Ectodermal cell (in vitro differentiated cells): ENCODE results near the gene NLRP1.

Source experiments
- H3K27ac ChIP-seq: 2 replicates; pipeline ENCODE4 v1.7.0; 2013; ENCODE audit warnings: mild to moderate bottlenecking, low read depth, low read length; ENCODE audit not compliant: insufficient read depth, poor library complexity, severe bottlenecking
- H3K27me3 ChIP-seq: 2 replicates; pipeline ENCODE4 v1.7.0; 2013; ENCODE audit warnings: mild to moderate bottlenecking, low read length; ENCODE audit not compliant: insufficient read depth, control insufficient read depth, poor library complexity, severe bottlenecking
- H3K36me3 ChIP-seq: one replicate; pipeline ENCODE4 v1.7.0; 2013; ENCODE audit warnings: low read length; ENCODE audit not compliant: control insufficient read depth, insufficient read depth
- H3K4me1 ChIP-seq: one replicate; pipeline ENCODE4 v1.7.0; 2013; ENCODE audit warnings: low read length; ENCODE audit not compliant: control insufficient read depth, insufficient read depth
- H3K4me3 ChIP-seq: 2 replicates; pipeline ENCODE4 v1.7.0; 2013; ENCODE audit warnings: low read depth, low read length, control low read depth; ENCODE audit not compliant: insufficient read depth
- H3K9me3 ChIP-seq: 2 replicates; pipeline ENCODE4 v1.7.0; 2013; ENCODE audit warnings: mild to moderate bottlenecking, low read length, moderate library complexity; ENCODE audit not compliant: control insufficient read depth
- WGBS, 2 experiments: methylation state at CpG; one replicate each; pipeline ENCODE4 v1.1.7; 2013; ENCODE audit warnings: missing lambda C conversion rate in 2 of 2; 5-methylcytosine and 5-hydroxymethylcytosine counted together

NLRP1 gene

DNA sequence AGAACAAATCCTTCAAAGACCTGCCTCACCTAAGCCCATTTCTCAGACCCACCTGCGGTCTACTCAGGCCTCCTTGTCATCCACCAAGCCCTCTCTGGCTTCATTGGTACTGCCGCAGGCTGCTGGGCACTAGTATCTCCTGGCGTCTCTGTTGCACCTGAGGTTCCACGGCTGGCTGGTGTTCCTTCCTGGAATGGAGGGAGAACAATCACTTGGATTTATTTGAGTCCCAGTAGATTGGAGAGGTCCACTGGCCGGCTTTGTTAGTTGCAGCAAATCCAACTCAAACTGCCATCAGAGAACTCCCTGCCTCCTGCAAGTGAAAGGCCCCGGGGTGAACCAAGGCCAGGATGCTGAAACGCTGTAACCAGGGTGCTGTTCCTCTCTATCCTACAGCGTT lies 82.6 kb downstream of the NLRP1 start:
- Histone ChIP-seq H3K27ac (no peak overlapping the region), H3K4me1 (peaks cover 8% of the 10 kb centered on the region), H3K9me3 (no peaks in the 10 kb centered on the region), H3K36me3 (no peaks in the 10 kb centered on the region), H3K4me3 (peak overlapping the region; percentile 55), H3K27me3 (peaks cover 10% of the 10 kb centered on the region)
- 87 to 88% methylated on average over 8 of the region's 8 CpGs for WGBS, 2 experiments

DNA sequence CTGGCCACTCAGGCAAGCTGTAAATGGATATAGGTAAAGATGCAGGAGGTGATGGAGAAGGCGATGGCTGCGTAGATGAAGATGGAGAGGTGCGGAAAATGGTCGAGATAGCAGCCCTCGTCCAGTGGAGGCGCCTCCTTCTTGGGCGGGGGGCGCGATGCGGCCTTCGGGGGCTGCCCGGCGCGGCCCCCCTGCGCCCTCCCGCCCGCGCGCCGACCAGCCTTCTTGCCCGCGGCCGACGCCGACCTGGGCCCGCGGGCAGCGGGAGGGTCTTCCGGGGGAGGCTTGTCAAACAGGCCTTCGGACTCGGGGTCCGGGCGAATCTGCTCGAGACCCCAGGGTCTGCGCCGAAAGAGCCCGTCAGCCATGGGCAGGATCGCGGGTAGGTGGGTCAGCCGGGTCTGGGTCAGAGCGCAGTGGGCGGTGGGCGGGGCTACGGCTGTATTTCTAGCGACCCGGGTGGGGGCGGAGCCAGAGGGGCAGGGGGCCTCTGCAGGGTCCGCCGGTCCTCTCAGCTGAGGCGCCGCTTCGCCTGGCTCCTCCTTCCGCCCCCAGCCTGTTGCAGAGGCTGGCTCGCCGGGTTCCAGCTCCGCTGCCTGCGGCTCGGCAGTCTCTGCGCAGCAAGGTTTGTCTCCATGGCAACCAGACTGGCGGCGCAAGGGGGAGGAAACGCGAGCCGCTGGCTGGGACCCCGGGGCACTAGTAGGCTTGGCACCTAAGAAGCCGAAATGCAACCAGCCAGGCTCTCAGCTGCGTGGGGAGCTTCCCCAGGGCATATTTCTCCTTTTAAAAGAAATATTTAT lies 83.5 kb downstream of the NLRP1 start:
- Histone ChIP-seq H3K4me1 (peaks cover 8% of the 10 kb centered on the region), H3K27me3 (peaks cover 14% of the 10 kb centered on the region), H3K27ac (peak overlapping the region; percentile 26), H3K4me3 (peak overlapping the region; percentile 55), H3K9me3 (no peaks in the 10 kb centered on the region), H3K36me3 (no peaks in the 10 kb centered on the region)
- 0% methylated on average over 67 of the region's 67 CpGs for WGBS, 2 experiments

DNA sequence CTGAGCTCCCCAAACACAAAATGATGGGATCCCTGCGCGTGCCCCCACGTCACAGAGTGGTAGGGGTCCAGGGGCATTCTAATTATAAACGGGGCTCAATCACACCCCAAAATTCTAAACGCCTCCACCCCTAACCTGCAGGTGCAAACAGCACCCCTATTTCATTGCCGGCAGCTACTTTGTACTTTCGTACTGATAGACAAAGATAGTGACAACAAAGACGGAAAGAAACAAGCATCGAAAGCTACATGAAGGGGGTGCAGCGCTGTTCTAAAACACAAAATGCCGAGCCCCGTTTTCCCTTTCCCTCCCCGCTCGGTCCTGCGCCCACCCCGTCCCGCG lies 84.1 kb downstream of the NLRP1 start:
- H3K36me3 ChIP-seq, result no peaks in the 10 kb centered on the region
- H3K4me3 ChIP-seq, result peak overlapping the region; percentile 55
- 3 to 4% methylated on average over 16 to 18 of the region's 18 CpGs for WGBS, 2 experiments
- H3K9me3 ChIP-seq, result no peaks in the 10 kb centered on the region
- H3K27ac ChIP-seq, result no peak overlapping the region
- H3K4me1 ChIP-seq, result peaks cover 8% of the 10 kb centered on the region
- H3K27me3 ChIP-seq, result peaks cover 14% of the 10 kb centered on the region

DNA sequence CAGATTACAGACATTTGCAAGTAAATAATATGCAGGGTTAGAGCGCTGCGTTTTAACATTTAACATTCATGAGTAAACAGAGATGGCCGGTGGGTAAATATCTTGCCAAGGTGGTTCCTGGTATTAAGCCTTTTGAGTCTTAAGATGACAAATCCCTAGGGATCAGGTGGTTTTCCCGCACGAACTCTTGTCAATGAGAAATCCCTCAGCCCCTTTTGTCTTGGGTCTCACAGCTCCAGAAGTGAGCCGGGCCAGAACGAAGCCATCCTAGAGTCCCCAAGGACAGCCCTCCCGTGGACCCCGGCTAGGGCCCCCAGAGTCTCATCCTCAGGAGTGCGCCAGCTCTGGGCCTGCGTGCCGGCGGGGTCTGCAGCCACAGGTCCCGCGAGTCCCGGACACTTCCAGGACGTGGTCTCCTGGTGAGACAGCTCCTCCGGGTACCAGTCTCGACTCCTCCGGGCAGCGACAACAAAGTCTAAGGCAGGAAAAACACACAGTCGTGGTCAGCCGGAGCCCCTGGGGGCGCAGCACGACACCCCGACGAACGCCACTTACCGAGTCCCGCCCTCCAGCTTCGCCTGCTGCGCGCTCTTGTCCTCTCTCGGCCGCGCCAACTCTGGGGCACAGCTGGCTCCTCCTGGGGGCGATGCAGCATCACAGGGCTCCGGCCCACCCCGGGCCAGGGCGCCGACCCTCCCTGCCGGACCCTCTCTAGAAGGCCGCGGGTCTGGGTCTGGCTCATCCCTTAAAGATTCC lies 84.7 kb downstream of the NLRP1 start:
- 8% methylated on average over 44 of the region's 44 CpGs for WGBS, 2 experiments
- H3K27me3 ChIP-seq, result peaks cover 14% of the 10 kb centered on the region
- peak overlapping the region; percentile 55 for H3K4me3 ChIP-seq
- H3K36me3 ChIP-seq, result no peaks in the 10 kb centered on the region
- H3K4me1 ChIP-seq, result peaks cover 8% of the 10 kb centered on the region
- H3K9me3 ChIP-seq, result no peaks in the 10 kb centered on the region
- no peak overlapping the region for H3K27ac ChIP-seq

DNA sequence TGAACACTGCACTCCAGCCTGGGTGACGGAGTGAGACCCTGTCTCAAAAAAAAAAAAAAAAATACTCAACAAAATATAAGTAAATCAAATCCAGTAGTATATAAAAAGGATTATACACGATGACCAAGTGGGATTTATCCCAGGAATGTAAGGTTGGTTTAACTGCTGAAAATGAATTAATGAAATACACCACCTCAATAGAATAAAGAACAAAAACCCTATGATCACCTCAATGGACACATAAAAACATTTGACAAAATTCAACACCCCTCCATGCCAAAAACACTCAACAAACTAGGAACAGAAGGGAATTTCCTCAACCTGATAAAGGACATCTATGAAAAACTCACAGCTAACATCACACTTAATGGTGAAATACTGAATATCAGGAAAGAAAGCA lies 91.3 kb downstream of the NLRP1 start:
- H3K9me3 ChIP-seq, result no peaks in the 10 kb centered on the region
- peaks cover 5% of the 10 kb centered on the region for H3K27me3 ChIP-seq
- peaks cover 26% of the 10 kb centered on the region for H3K36me3 ChIP-seq
- H3K4me3 ChIP-seq, result no peak overlapping the region
- no peak overlapping the region for H3K27ac ChIP-seq
- 60% methylated on average over 1 of the region's 2 CpGs; no CpG with 5 or more reads in 1 of the 2 experiments for WGBS, 2 experiments
- H3K4me1 ChIP-seq, result no peaks in the 10 kb centered on the region

DNA sequence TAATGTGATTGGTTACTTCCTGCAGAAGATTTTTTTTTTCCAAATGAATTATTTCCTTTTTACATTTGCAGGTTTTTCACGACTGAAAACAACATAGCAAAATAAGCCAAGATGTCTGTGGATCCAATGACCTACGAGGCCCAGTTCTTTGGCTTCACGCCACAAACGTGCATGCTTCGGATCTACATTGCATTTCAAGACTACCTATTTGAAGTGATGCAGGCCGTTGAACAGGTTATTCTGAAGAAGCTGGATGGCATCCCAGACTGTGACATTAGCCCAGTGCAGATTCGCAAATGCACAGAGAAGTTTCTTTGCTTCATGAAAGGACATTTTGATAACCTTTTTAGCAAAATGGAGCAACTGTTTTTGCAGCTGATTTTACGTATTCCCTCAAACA lies 95.6 kb downstream of the NLRP1 start:
- no peaks in the 10 kb centered on the region for H3K4me1 ChIP-seq
- no peaks in the 10 kb centered on the region for H3K27me3 ChIP-seq
- no peaks in the 10 kb centered on the region for H3K9me3 ChIP-seq
- WGBS, 2 experiments, result 96 to 98% methylated on average over 8 of the region's 8 CpGs
- no peak overlapping the region for H3K27ac ChIP-seq
- H3K36me3 ChIP-seq, result peaks cover 28% of the 10 kb centered on the region
- H3K4me3 ChIP-seq, result no peak overlapping the region

DNA sequence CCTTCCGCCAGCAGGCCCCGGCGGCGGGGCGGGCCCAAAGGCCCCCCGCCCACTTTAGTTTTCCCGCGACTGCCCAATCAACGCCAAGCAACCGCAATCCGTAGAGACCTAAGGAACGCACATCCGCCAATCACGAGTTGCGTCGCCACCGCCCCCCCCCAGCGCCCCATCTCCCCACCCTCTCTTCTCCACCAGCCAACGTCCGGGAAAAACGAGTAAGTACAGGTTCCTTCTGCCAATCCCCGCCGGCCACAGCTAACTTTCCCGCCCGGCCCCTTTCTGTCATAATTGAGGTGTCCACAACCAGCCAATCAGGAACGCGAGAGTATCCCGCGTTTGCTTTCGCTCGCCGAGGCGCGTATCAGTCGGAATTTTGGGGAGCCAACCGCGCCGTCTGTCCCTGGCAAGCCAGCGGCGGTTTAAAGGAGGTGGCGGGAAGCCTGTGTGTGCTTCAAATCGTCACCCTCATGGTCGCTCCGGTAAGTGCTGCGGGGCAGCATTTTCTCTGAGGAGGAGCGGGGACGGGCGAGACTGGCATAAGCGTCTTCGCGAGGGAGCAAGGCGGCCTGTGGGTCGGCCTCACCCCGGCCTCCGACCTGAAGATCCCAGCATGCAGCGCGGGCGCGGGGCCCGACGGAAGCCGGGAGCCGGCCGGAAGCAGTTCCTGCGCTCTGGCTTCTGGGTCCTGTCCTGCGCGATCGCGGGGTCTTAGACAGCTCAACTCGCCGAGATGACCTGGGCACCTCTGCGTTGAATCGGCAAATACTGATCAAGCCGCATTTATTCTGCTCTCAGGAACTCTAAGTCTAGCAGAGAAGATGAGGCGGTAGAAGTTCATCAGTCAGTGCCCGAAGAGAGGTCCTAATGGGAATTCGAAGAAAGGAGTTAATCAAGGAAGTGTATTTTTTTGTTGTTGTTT lies 97.8 kb downstream of the NLRP1 start, which contains the start of gene MIS12:
TSS of gene MIS12 (plus strand) at position 361 of the 919 bp plus-strand sequence. CDS start 2,297 bp downstream, outside the sequence.
- Histone ChIP-seq H3K27me3 (no peaks in the 10 kb centered on the region), H3K27ac (peak within 1 kb of the TSS; percentile 100), H3K4me3 (peak within 1 kb of the TSS; percentile 95), H3K36me3 (peaks cover 32% of the 10 kb centered on the region), H3K9me3 (no peaks in the 10 kb centered on the region), H3K4me1 (no peaks in the 10 kb centered on the region)
- 1% methylated on average over 76 of the region's 77 CpGs for WGBS, 2 experiments

DNA sequence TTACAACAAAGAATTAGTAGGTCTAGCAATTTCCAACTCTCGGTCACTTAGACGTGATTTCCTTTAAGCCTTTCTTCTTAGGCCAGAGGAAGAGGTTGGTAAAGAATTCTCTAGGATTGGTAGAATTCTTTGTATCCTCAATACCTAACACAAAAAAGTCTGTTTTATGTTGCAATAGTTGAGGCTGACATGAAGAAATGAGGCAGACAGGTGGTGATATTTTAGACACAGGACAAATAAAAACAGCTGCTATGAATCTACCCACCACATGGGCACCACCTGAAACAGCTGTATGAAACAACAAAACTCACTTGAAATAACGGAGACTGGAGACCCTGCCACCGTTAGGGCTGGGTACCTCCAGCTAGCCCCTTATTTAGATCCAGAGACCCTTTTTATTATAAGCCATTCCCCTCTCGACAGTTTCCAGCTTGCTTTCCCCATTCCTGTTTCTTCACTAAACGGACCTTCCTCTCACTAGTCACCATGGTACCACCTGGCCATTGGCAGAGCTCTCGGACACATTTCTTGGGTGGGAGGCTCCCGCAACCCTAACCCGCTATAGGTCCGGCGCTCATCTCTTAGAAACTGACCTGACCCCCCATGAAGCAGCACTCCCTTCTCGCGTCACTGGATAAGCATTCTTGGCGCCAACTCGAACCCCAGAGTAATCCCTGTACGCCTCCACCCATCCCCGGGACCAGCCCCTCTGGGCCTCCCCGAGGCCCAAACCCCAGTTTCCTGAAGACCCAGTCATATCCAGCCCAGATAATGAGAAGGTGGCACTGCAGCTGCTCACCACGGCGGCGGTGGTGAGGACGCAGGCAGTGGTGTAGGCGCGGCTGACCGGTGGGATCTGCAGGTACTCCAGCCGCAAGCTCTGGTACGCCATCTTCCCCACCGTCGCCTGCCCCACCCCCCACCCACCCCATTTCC lies 98.8 kb downstream of the NLRP1 start, which contains the start of gene DERL2:
TSS of gene DERL2 (minus strand) at position 909 of the 936 bp plus-strand sequence. CDS start at position 892, 17 bp downstream.
- Histone ChIP-seq H3K27ac (peak within 1 kb of the TSS; percentile 100), H3K9me3 (no peaks in the 10 kb centered on the region), H3K27me3 (no peaks in the 10 kb centered on the region), H3K4me3 (peak within 1 kb of the TSS; percentile 95), H3K36me3 (peaks cover 31% of the 10 kb centered on the region), H3K4me1 (no peaks in the 10 kb centered on the region)
- WGBS, 2 experiments, result 0 to 4% methylated on average over 27 to 28 of the region's 29 CpGs

DNA sequence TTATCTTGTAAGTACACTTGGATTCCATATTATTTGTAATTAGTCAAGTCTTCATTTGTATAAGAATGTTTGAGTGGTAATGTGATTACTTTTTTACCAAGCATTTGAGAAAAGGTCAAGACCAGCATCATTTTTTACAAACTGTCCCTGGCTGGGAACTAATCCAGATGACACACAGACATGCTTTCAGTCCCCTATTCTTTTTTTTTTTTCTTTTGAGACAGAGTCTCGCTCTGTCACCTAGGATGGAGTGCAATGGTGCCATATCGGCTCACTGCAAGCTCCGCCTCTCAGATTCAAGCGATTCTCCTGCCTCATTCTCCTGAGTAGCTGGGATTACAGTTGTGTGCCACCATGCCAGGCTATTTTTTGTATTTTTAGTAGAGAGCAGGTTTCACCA lies 102.9 kb downstream of the NLRP1 start:
- Histone ChIP-seq H3K4me1 (no peaks in the 10 kb centered on the region), H3K36me3 (peaks cover 42% of the 10 kb centered on the region), H3K27ac (no peak overlapping the region), H3K4me3 (no peak overlapping the region), H3K27me3 (no peaks in the 10 kb centered on the region), H3K9me3 (no peaks in the 10 kb centered on the region)
- 96 to 97% methylated on average over 4 of the region's 4 CpGs for WGBS, 2 experiments
